COR-L47 (cell line): ENCODE results near the gene BEX4.

Source experiments
- DNase-seq: peaks from one replicate; lab custom pipeline; 2025; lab: John Stamatoyannopoulos, UW

The BEX4 gene

DNA sequence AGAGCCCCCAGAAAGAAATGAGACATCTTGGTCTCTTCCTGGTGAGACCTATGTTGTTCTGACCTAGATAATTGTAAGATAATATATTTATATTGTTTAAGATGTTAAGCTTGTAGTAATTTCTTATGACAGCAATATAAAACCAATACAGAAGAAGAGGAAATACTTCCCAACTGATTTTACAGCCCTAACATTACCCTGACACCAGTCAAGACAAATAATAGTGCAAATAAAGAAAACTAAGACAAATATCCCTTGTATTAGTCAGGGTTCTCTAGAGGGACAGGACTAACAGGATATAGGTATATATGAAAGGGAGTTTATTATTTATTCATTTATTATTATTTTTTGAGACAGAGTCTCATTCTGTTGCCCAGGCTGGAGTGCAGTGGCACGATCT is 21.4 kb downstream of the BEX4 start:
- no peak for DNase-seq

DNA sequence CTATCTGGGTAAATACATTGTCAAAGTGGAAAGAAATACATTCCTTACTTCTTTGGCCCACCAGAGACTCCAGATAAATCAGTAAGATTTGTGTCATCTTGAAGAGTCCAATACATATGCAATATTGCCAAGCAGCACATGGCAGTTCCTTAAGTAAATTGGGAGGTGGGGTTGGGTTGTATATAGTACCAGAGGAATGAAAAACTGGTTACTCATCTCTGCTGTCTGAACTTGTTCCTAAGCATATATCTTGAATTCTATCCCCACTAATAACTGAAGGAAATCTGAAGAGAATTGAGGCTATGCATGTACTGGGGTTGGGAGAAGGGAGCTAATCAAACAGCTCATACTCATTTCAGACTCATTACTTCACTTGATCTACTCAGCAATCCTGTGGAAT is 25.2 kb downstream of the BEX4 start:
- DNase-seq = no peak

DNA sequence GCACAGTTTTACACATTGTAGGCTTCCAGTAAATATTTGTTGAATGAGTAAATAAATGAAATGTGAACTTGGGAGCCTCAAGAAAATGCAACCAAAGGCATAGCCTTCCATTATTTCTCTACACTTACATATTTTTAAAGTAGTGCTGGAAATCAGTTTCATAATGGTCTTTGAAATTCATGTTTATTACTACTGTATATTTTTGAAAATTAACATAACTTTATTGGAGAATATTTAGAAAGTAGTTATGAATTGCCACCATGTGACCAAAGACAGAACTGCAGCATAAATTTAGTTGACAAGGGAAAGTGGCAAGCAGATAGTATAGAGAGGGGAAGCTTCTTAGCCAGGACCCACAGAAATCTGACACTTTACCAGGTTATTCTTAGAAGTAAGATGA is 33.6 kb downstream of the BEX4 start:
- peak; percentile 0 for DNase-seq

DNA sequence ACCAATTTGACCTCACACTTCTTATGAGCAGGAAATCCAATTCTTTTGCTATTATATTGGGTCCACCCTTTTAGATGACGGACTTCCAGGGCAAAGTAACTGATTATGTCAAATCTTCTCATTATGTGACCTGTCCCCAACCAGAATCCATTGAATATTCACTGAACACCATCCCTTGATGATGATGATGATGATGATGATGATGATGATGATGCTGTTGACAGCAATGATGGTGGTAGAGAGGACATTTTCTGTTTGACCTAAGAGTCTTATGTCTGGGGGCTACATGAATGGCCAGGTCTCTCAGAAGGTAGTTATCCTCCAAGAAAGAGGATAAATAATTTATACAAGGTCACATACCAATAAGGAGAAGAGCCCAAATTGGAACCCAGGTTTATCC is 34.9 kb downstream of the BEX4 start:
- DNase-seq = no peak

DNA sequence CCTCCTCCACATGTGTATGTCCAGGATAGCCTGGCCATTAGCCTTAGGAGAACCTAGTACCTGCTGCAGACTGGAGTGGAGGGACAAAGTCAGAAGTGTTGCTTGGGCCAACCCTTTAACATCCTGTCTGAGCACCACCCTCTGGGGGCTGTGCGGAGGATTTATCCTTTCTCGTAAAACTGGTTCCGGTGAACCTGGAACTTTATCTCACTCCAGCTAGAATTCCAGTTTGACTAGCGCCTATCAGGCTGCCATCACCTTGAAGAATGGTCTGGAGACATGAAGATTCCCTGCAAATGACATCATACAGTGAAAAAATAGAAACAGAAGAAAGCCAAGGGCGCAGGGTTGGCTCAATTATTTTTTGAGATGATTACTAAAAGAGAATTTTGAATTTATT is 36.1 kb downstream of the BEX4 start:
- DNase-seq = no peak

DNA sequence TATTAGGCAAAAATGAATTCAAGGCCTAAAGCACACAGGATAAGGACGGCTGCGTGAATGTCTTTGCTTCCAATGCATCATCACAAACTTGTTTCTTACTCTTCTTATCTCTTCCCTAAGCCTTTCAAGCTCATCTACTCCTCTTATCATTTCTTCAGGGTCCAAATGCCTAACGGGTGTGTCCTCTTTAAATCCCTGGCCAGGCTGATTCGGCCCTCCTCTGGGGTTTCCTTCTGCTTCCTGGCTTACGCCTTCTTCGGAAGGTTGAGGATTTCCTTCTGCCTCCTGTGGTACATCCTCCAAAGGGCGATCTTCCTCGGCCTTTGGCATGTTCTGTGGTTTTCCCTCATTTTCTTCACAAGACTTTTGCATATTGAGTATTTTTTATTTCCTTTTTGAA is 38.7 kb downstream of the BEX4 start:
- DNase-seq = no peak

DNA sequence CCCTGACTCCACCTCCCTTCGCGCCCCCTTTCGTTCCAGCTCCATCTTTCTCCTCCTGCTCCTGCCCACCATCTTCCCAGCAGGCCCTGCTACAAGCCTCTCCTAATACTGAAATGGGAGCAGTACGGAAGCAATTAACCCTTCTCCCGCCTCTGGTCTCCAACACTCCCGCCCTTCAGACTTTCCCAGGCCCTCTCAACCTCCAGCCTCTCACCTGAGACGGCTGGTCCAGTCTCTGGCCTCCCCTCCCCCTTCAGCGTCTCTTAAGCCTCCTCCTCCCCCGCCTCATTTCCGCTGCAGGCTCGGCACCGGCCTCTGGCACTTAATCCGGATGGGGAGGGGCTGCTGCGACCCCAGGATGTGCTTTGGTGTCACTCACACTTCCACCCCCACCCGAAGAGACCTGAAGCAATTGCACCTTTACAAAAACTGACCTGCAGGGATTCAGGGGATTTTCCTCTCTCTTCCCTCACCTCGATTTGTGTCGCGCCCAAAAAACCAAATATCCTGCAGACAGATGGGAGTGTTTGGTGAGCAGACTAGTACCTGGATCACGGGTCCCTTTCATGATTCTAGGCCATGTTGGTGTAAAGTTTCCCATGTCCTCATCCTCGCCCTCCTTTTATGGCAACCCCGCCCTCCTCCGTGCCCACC is 39.4 kb downstream of the BEX4 start:
- peak; percentile 54 for DNase-seq

DNA sequence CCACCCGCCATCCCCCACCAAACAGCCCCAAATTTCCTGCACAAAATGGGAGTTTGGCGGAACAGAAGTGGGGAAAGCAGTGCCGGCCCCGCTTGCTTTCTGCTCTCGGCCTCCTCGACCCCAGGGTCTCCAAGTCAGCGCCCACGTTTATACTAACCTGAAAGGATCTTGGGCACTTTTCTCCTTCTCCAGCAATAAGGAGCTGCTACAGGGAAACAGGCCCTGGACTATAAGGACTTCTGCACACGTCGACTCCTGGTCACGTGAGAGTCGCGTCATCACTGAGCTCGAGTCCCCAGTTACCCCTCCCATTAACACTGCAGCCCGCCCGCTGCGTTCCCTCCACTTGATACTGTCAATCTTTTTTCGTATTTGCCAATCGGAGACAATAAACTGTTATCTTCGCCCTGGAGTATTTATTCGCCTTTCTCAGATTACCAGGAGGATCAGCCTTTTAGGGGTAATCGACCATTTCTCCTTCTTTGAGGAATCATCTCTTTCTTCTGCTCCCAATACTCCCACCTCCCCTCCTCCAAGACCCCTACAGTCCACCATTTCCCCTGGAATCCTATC is 40.1 kb downstream of the BEX4 start, which contains the start of gene TCEAL8:
Gene TCEAL8 (minus strand): TSS at position 235 of the 573 bp plus-strand sequence. CDS start 1,176 bp downstream, outside the sequence.
- DNase-seq = peak; percentile 57

DNA sequence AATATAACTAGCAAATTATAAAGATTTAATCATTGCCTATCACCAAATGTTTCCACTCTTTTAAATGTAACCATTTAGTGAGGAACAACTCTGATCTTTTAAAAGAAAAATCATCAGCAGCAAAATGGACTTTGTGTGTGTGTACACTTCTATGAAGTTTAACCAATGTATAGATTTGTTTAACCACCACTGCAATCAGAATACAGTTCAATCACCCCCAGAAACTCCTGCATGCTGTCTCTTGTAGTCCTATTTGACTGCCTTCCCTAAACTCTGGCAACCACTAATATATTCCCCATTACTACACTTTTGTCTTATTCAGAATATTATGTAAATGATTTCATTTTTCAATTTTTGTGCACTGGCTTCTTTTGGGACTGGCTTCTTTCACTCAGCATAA is 41.7 kb downstream of the BEX4 start:
- no peak for DNase-seq

DNA sequence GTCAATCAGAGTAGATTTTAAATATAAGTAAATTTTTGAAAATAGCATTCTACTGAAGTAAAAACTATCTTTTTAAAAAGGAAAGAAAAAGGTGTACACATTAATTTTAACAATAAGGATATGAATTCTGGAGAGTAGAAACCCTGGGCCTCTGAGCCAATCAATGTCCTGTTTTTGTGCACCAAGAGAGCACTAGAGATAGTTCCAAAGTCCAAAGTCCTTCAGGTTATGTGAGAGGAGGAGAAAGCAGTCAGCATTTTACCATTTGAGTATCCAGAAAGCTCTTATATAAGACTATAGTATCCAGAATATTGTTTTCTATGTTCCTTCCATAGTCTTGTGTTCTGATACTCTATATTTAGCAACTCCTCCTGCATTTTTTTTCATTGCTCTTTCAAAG is 43.4 kb downstream of the BEX4 start:
- DNase-seq = no peak
